Gastrocnemius medialis (tissue), 4 donors: ENCODE results near the gene SLC22A17. TPM values are rescaled to one million over a fixed set of nuclear protein-coding genes. Genes with fewer than 3 reads are reported as not detected.

Source experiments
- ATAC-seq, 2 donors: fragments of 150-250 bp; one replicate each; pipeline ENCODE4 v1.9.1; 2016
- DNase-seq, 2 donors: peaks; one replicate each; pipeline ENCODE4 v3.0.0-alpha.2; 2019
- H3K27ac ChIP-seq, 4 donors: fragments of 200-600 bp; sonication (generic); 1 replicate in 1 of 4; 2 replicates in 3 of 4; pipeline ENCODE4 v1.5.1; 2016 to 2018; ENCODE audit warnings: mild to moderate bottlenecking in 2 of 4, moderate library complexity in 1 of 4
- H3K27me3 ChIP-seq, 3 donors: fragments of 200-600 bp; sonication (generic) in 2 of 3; 1 replicate in 1 of 3; 2 replicates in 2 of 3; pipeline versions ENCODE4 v1.5.1 to v1.6.0; 2016 to 2019; ENCODE audit warnings: mild to moderate bottlenecking in 1 of 3, moderate library complexity in 1 of 3
- H3K36me3 ChIP-seq, 2 donors: fragments of 200-600 bp; sonication (generic) in 1 of 2; one replicate each; pipeline ENCODE4 v1.5.1; 2017 to 2018
- H3K4me1 ChIP-seq, 2 donors: fragments of 200-600 bp; sonication (generic) in 1 of 2; one replicate each; pipeline ENCODE4 v1.5.1; 2016 to 2017; ENCODE audit warnings: mild to moderate bottlenecking in 2 of 2
- H3K4me3 ChIP-seq, 4 donors: fragments of 200-600 bp; sonication (generic) in 3 of 4; 1 replicate in 1 of 4; 2 replicates in 3 of 4; pipeline ENCODE4 v1.5.1; 2016 to 2019; ENCODE audit warnings: mild to moderate bottlenecking in 2 of 4
- H3K9me3 ChIP-seq, 3 donors: fragments of 200-600 bp; sonication (generic) in 2 of 3; 1 replicate in 1 of 3; 2 replicates in 2 of 3; pipeline ENCODE4 v1.5.1; 2016 to 2019
- CTCF ChIP-seq, 5 experiments: fragments of 450-650 bp in 3 of 5; fragments of 200-600 bp in 2 of 5; sonication (generic) in 2 of 5; IDR thresholded peaks in 4 of 5; conservative IDR thresholded peaks in 1 of 5; 1 replicate in 4 of 5; 2 replicates in 1 of 5; pipeline ENCODE4 v1.5.1; 2016 to 2019; ENCODE audit warnings: antibody characterized with exemption in 5 of 5, mild to moderate bottlenecking in 3 of 5, moderate library complexity in 3 of 5
- POLR2A ChIP-seq, 2 donors: fragments of 450-650 bp; IDR thresholded peaks; one replicate each; pipeline ENCODE4 v1.6.1; 2017; ENCODE audit warnings: antibody characterized with exemption in 2 of 2, mild to moderate bottlenecking in 2 of 2, moderate library complexity in 2 of 2
- in situ Hi-C, 4 donors: fragments of 200-750 bp; cut with MboI; loops; one replicate each; pipeline versions ENCODE4 v1.15.0 to v1.8.0; 2017; ENCODE audit warnings: low sequenced_read_pairs in 4 of 4
- intact Hi-C: fragments of 100-400 bp; cut with DNase I; formaldehyde crosslinking; loops from one replicate; pipeline ENCODE4 v1.15.1; 2023; ENCODE audit warnings: low total_unique reads
- total RNA-seq, 4 donors: library from RNA; depleted of rRNA; stranded (reverse); fragments of >200 nt; gene quantifications; one replicate each; pipeline versions ENCODE4 v1.1.0 to v1.2.3, GENCODE V29; 2016

SLC22A17 gene
- total RNA-seq, 4 donors from 2014 or later: 0.68 to 2.7 (median 1.4) TPM

- in situ Hi-C loops (loop anchor here in 1 of 4 donors (25.0 kb wide), 1 partner anchor 216 kb away; the partner anchor contains the start of genes AP1G2, THTPA and ZFHX2), intact Hi-C loops (no loop called here)
- ATAC-seq (no peak), DNase-seq (no peak)
- Histone ChIP-seq H3K9me3 (no peaks in the 10 kb centered on the region), H3K4me3 (no peak overlapping the region), H3K36me3 (no peaks in the 10 kb centered on the region), H3K27me3 (peaks cover 0 to 4% (median under 1%) of the 10 kb centered on the region in 3 donors), H3K27ac (no peak overlapping the region), H3K4me1 (no peaks in the 10 kb centered on the region)
- no peak for TF ChIP-seq POLR2A (IDR thresholded peaks at IDR 0.05)
- no peak for TF ChIP-seq CTCF (IDR thresholded peaks at IDR 0.05 in 4 of 5, conservative IDR thresholded peaks at IDR 0.05 in 1 of 5)
Observed at GRCh38 chr14:23345987-23346692, 6.5 kb downstream of the SLC22A17 start.

GRCh38 chr14:23344481-23344880 lies 8.2 kb downstream of the SLC22A17 start:
- Histone ChIP-seq H3K4me3 (no peak overlapping the region), H3K36me3 (no peaks in the 10 kb centered on the region), H3K27ac (no peak overlapping the region), H3K27me3 (no peaks in the 10 kb centered on the region), H3K4me1 (no peaks in the 10 kb centered on the region), H3K9me3 (no peaks in the 10 kb centered on the region)
- ATAC-seq (no peak), DNase-seq (no peak)
- TF ChIP-seq CTCF (IDR thresholded peaks at IDR 0.05 in 4 of 5, conservative IDR thresholded peaks at IDR 0.05 in 1 of 5): no peak
- no peak for TF ChIP-seq POLR2A (IDR thresholded peaks at IDR 0.05)
- intact Hi-C loops: no loop called here
- in situ Hi-C loops: loop anchor here in 1 of 4 donors (25.0 kb wide), 1 partner anchor 218 kb away; the partner anchor contains the start of genes AP1G2, THTPA and ZFHX2

GRCh38 chr14:23339506-23340268 lies 13.0 kb downstream of the SLC22A17 start:
- intact Hi-C loops: no loop called here
- H3K9me3 ChIP-seq: no peaks in the 10 kb centered on the region
- H3K4me1 ChIP-seq: no peaks in the 10 kb centered on the region
- ATAC-seq: no peak
- no peaks in the 10 kb centered on the region for H3K36me3 ChIP-seq
- no peak overlapping the region for H3K4me3 ChIP-seq
- H3K27me3 ChIP-seq: no peaks in the 10 kb centered on the region
- TF ChIP-seq CTCF (IDR thresholded peaks at IDR 0.05 in 4 of 5, conservative IDR thresholded peaks at IDR 0.05 in 1 of 5) (no peak), POLR2A (IDR thresholded peaks at IDR 0.05) (no peak)
- in situ Hi-C loops: loop anchor here in 2 of 4 donors (10.0 to 25.0 kb wide), 2 partner anchors 45 to 223 kb away; partner anchors contain the start of genes AP1G2 (in 1 of the 2), THTPA (in 1 of the 2) and ZFHX2 (in 1 of the 2)
- no peak for DNase-seq
- H3K27ac ChIP-seq: no peak overlapping the region

- Histone ChIP-seq H3K36me3 (no peaks in the 10 kb centered on the region), H3K9me3 (no peaks in the 10 kb centered on the region), H3K27ac (no peak overlapping the region), H3K4me3 (no peak overlapping the region), H3K27me3 (no peaks in the 10 kb centered on the region), H3K4me1 (no peaks in the 10 kb centered on the region)
- ATAC-seq: no peak
- TF ChIP-seq POLR2A (IDR thresholded peaks at IDR 0.05) (no peak), CTCF (IDR thresholded peaks at IDR 0.05 in 4 of 5, conservative IDR thresholded peaks at IDR 0.05 in 1 of 5) (no peak)
- no peak for DNase-seq
- intact Hi-C loops (no loop called here), in situ Hi-C loops (loop anchor here in 2 of 4 donors (10.0 to 25.0 kb wide), 2 partner anchors 49 to 227 kb away; partner anchors contain the start of genes AP1G2 (in 1 of the 2), THTPA (in 1 of the 2) and ZFHX2 (in 1 of the 2))
Observed at GRCh38 chr14:23335623-23336022, 17.1 kb downstream of the SLC22A17 start.
